GM18868 (cell line): ENCODE measurements around the gene FARP2.
"Not testable (repeated sequence)": the region's sequence is repeated elsewhere in the genome, so short reads cannot be mapped to it uniquely, and the experiment has no call there.

Source experiments
- ATAC-seq: cut with Tn5 transposase; IDR thresholded peaks from one replicate; pipeline ENCODE4 v1.9.1; 2021; ENCODE audit warnings: mild to moderate bottlenecking, moderate library complexity; ENCODE audit not compliant: unreplicated experiment

The FARP2 gene

DNA sequence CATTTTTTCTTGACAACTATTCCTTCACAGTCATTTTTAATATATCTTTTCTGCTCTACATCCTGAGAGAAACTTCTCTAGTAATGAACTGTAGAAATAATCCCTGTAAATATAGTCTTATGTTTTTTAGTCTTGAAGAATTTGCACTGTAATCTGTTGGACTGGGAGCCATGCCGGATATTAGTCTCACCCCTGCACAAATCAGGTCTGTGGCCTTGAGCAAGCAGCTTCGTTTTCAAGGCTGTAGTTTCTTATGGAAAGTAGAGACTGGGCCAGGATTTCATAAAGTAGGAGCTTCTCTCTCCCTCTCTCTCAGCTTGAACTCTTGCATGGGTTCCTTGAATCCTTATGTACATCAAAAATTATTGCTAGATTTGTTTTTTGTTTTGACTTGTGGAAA, 8.7 kb downstream of the FARP2 start:
- no peak for ATAC-seq

DNA sequence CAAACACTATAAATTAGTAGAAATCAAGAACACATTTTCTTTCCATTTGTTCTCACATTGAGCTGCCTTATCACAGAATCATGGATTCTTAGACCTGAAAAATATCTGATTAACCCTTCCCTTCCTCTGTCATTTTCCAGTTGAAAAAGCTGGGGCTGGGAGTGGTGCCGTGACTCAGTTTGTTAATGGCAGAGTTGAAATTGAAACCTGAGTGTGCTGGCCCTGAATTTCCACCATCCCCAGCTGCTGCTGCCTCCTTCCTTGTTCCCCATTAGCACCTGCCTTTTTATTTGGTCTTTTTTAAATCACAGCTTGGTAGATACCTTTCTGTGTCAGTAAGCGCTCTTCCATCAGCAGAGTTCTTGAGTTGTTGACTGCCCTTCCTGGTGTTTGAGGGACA, 10.6 kb downstream of the FARP2 start:
- no peak for ATAC-seq

DNA sequence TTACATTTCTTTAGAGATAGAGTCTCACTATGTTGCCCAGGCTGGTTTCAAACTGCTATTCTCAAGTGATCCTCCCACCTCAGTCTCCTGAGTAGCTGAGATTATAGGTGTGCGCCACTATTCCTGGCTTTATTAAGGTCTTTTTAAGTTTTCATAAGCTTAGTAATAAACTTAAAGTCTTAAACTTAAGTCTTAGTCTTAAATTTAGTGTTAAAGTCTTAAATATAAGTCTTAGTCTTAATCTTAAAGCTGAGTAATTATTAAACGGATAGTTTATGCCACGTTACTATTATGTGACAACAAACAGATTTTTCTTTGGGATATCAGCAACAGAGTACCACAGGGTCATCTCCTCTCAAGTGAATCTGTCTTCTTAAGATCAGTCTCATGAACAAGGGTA, 12.6 kb downstream of the FARP2 start:
- no peak for ATAC-seq

DNA sequence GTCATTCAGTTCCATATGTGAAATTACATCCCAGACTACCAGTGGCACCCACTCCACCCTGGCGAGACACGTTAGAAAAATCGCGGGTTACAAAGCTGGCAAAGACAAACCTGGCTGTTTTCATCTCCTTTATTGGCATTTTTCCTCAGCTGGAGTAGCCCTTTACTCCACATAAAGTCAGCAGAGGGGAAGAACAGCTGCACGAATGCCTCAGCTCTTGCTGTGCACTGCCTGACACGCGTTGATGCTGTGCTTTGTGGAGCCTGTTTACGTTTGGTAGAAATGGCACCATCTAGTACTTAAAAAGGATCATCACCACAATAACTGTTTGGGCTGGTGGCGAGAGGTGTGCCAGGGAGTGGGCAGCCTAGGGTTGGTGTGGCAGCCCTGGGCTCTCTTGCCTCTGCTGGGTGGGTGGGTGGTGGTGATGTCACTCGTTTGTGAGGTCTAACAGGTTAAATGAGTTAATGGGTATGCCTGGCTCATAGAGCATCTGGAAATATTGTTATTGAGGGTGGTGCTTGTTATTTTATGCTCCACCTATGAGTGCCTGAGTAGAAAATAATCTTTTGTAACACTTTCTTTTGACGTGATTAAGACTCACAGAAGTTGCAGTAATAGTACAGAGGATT, 16.4 kb downstream of the FARP2 start:
- ATAC-seq, result no peak

DNA sequence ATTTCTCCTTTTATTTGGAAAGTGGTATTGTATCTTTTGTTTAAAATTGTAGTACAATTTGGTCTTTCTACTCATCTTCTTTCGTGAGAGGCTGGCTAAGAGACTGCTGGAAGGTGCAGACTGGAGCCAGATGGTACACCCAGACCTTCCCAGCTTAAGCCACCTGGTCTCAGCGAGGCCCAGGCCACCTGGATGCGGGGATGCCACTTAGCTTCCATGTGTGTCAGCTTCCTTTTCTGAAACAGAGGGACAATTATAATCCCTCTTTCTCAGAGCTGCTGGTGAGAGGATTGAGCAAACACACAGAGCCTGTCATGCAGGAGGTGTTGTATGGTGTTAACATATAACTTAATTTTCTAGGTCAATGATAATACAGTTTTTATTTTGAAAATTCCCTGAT, 17.4 kb downstream of the FARP2 start:
- no peak for ATAC-seq

DNA sequence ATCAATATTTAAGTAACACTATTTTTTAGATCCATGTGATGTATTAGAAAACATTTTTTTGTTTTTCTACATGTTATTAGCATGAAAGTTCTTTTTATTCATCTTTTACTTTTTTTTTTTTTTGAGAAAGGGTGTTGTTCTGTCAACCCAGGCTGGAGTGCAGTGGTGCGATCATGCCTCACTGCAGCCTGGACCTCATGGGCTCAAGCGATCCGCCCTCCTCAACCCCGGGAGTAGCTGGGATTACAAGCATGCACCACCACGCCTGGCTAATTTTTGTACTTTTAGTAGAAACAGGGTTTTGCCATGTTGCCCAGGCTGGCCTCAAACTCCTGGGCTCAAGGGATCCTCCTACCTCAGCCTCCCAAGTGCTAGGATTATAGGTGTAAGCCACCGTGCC, 17.8 kb downstream of the FARP2 start:
- not testable (repeated sequence) for ATAC-seq

DNA sequence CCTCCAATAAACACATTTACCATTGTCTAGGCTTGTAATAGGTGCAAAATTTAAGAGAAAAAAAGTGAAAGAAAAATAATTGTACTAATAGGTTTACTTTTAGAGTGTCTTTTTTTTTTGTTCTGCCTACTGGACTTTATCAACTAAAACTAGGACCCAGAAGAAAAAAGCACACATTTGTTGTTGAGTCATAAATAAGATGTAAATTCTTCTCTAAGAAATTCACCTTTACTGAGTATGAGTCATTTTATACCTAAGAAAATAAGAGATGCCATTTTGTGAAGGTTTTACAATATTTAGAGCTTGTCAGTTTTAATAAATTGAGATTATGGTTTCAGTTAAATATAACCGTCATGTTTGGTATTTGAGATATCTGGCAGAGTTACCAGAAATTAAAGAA, 19.2 kb downstream of the FARP2 start:
- ATAC-seq, result no peak

DNA sequence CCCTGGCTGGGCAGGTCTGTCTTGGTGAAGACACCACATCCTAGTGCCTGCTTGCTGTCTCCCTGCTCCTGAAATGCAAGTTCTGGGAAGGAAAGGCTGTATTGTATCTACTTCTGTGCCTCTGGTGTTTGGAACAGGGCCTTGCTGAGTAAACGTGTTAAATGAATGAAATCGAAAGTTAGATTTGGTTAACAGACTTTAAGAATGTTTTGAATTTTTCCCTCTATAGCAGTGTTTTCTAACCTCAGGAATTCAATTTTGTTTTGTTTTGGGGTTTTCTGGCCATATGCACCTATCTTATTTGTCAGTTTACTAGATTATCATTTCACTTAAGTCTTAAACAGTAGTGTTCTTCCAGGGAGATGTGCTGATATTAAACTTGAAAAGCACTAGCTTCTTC, 20.7 kb downstream of the FARP2 start:
- no peak for ATAC-seq

DNA sequence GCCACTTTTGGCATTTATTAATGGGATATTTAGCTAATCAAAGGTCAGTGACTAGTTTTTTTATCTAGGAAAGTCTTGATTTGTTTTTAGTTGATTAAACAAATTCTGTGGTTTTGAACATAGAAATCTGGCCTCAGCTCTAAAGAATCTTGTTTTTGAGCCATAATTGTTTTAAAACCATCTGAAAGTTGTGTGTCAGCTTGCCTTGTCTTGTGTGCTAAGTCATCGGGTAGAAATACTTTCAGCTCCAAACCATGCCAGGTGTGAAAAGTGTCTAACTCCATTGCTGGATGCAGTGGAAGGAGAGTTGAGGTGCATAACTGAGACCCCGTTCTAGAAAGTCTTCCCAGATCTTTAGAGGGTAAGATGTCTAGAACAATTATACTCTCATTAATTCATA, 22.7 kb downstream of the FARP2 start:
- no peak for ATAC-seq

DNA sequence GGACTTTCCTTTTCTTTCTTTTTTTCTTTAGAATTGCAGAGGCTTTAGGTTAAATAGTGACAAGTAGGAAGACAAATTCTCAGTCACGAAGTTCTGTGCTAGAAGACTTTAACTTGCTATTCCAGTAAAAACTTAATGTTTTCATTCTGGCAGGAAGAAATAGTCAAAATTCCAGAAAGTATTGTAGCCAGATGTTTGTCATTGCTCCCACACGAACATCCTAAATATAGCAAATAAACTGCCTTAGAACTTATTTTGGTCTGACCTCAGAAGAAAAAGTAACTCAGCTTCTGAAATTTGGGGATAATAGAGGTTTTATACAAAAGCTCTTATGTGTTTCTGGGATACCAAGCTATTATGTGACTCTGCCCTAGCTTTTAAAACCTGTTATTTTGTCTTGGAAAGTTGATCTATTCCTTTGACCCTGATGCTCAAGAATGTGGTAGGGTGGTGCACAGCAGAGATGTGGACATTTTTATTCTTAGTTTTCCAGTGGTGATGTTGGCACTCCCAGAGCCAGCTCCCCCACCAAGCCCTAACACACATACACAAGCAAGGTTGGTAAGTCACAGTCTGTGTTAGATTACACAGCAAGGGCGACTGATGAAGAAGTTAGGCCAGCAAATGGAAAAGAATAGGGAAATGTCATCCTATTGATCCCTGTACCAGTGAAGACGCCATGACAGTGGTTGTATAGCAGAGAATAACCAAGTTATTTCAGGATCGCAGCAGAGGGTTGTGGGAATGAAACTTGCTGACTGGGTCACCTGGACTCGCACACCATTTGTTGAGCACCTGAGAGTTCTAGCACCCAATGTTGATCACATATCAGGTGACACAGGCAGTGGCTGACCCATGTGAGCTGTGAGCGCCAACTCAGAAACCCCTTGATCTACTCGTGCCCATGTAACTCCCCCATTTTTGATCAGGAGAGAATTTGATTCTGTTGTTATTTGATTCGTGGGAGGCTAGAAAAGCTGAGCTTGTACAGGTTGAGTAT, 23.7 kb downstream of the FARP2 start:
- ATAC-seq, result no peak

DNA sequence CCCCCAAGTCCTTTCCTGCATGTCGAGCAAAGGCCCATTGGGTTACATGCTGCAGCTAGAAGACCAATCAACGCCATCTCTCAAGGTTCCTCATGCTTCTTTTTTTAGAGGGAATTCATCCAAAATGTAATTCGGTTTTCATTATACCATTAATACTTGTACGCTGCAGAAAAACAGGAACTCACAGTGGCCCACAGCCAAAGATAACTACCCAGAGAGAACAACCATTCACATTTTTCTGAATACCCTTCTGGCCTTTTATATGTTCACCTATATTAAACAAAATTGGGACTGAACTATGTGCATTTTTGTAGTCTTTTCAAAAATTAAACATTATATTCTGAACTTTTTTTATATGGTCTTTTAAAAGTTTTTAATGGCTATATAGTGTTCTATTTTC, 25.8 kb downstream of the FARP2 start:
- ATAC-seq, result no peak

DNA sequence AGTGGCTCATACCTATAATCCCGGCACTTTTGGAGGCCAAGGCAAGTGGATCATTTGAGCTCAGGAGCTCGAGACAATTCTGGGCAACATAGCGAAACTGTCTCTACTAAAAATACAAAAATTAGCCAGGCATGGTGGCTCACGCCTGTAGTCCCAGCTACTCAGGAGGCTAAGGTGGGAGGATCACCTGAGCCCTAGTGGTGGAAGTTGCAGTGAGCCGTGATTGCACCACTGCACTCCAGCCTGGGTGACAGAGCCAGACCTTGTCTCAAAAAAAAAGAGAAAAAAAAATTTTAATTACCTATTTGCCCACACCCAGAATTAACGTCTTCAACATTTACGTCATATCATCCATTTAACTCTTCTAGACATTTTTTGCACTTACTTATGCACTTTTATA, 29.4 kb downstream of the FARP2 start:
- not testable (repeated sequence) for ATAC-seq

DNA sequence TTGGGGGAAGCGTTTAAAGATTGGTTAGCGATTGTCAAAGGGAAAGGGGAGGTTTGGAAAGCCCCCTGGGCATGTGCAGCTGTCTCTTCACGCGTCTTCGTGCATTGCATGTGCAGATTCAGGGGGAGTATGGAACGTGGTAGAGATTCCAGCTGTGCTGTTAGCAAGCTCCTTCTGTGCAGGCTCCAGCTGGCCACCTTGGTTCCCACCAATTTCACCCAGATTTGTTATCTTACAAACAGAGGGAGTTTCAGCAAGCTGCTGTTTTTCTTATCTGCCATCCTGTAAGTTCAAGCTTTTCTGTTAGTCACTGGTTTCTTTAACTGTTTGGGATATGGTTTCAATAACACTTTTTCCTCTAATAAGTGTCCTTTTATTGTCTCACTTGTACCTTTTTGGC, 30.4 kb downstream of the FARP2 start:
- no peak for ATAC-seq

DNA sequence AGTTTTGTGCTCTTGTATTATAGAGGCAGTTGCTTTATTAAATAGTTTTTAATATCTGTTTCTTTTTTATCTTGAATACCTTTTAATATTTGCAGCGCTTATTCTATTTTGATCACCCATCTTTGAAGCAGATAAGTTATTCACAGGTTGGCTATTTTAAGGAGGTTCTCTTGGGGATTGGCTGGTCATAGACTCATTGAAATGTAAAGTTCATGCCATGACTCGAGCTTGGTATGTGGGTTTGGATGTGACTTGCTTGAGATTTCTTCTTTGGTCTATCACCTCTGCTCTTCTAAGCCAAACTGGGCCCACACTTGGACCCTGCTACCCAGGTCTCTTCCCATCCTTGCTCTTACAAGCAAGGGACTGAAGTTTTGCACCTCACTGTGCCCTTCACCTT, 33.6 kb downstream of the FARP2 start:
- ATAC-seq, result no peak

DNA sequence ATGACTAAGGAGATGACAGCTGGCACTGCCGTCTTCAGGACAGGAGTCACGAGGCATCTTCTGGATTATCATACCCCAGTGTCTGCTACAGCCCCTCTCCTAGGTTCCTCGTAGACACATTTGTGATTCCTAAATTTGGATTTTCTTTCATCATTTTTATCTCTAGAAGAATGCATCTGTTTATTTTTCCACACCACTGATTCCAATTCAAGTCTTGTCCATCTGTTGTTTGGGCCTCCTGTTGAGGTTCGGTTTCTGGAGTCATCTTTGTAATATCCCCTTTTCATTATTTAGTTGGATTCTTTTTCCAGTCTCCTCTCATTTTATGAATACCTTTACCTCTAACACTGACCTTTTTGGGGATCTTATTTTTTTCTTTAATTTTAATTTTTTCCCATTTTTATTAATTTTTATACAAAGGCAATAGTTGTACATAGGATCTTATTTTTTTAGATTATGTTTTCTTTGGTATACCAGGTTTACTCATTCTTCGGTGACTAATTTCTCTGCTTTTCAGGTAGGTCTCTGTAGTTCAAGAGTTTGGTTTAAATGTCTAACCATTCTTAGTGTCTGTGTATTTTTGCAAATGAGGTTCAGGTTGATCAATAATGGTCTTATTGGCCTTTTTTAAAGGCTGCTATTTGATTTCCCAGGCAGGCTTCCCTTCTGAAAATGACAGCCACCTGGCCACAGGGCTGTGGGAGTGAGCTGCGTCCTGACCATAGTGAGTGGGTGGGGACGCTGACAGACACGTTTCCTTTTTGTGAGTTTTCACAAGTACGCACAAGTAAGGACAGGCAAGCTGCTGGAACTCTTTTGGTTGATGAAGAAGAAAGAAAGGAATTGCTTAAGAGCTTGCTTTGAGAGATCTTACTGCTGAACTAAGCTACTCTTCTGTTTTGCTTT, 34.5 kb downstream of the FARP2 start:
- ATAC-seq, result no peak

DNA sequence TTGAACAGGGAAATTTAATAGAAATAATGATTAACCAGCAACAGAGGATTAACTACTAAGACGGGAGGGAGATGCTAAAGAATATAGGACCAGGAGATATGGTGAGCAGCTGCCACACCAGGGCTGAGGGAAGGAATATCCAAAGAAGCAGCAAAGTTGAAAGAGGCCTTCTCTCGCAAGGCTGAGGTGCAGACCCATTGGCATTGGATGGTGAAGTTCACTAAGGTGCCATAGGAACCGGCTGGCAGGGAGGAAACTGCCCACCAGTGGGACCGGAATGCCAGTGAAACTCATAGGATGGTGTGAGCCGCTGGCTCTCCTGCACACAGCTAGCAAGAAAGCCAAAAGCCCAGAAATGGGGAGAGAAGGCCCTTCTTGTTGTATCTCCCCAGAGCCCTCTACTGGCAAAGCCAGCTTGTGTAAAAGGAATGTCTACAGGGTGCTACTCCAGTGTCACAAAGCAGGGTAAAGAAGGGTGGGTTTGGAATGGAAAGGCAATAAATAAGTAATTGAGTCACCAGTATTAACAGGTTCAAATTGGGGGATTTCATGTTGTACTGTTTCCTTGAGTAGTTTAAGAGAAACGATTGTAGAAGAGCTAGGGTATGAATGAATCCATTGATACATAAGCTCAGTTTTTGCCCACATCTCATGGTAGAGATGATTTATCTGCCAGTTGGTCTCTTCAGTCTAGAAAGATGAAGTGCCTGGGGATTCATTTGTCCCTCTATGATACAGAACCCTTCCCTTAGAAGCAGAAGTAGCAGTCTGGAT, 36.0 kb downstream of the FARP2 start:
- no peak for ATAC-seq

DNA sequence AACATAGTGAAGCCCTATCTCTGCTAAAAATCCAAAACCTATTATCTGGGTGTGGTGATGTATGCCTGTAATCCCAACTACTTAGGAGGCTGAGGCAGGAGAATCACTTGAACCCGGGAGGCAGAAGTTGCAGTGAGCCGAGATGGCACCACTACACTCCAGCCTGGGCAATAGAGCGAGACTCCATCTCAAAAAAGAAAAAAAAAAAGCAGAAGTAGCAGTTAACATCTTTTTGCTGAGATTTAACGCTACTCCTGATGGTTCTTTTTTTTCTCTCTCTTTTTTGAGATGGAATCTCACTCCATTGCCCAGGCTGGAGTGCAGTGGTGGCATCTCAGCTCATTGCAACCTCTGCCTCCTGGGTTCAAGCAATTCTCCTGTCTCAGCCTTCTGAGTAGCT, 36.7 kb downstream of the FARP2 start:
- not testable (repeated sequence) for ATAC-seq

DNA sequence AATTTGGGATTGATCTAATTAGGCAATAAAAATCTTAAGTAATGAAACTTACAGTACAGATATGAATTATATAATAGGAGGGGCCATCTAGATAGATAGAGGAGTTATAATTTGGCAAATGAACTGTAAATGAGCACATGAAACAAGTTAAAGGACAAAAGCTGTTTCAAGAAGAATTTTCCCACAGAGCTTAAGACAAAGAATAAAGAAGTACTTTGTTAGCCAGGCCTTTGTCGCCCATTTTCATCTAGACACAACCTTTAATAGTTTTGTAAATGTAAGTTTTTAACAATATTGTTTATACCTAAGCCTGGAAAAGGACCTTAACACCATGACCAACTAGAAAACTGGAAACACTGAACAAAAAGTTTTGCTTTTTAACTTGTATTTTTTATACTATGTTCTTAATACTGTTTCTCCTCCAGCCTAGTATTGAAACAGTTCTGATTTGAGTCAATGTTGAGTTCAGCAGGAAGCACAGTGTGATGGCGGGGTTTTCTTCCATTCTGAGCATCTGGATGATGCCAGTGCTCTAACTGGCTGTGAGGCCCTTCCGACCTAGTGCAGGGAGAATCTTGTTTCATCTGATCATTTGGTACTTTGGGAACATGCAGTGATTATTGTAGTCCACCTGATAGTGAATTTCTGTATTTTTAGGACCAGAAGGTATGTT, 37.6 kb downstream of the FARP2 start:
- no peak for ATAC-seq

DNA sequence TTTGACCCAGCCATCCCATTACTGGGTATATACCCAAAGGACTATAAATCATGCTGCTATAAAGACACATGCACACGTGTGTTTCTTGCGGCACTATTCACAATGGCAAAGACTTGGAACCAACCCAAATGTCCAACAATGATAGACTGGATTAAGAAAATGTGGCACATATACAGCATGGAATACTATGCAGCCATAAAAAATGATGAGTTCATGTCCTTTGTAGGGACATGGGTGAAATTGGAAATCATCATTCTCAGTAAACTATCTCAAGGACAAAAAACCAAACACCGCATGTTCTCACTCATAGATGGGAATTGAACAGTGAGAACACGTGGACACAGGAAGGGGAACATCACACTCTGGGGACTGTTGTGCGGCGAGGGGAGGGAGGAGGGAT, 40.7 kb downstream of the FARP2 start:
- not testable (repeated sequence) for ATAC-seq
